DMS79 treated with DMSO at 0.1 percent for 48 hours (cell line): ENCODE measurements around the gene NUDT16L1.

Experiments used
- DNase-seq: peaks from one replicate; lab custom pipeline; 2025; lab: John Stamatoyannopoulos, UW

The NUDT16L1 gene

DNA sequence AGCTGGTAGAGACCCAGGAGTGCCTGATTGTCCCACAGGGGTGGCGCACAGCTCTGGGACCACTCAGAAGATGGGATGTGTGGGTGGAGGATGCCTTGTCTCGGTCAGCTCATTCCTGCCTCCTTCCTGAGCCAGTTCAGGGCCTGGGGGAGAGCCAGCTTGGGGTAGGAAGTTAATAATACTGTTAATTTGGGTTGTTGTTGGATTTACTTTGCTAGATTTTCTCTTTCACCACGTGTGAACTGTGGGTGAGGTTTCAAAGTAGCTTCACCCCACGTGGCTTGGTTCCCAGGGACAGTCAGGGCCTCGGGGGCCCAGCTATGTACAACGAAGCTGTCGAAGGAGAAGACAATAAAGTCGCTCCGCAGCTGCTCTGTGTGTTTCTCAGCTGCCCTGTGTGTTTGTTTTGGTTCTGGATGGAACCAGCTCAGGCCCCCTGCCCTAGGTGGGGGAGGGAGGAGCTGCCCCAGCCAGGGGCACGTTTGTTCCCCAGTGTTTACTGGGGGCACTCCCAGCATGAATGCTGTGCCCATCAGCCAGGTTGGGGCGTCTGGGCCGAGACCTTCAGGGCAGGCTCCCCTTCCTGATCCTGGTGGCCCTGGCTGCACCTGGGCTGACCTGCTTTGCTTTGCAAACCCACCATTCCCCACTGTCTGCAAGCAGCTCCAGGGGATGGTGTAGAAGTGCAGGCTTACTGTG is 2.3 kb downstream of the NUDT16L1 start:
- no peak for DNase-seq

DNA sequence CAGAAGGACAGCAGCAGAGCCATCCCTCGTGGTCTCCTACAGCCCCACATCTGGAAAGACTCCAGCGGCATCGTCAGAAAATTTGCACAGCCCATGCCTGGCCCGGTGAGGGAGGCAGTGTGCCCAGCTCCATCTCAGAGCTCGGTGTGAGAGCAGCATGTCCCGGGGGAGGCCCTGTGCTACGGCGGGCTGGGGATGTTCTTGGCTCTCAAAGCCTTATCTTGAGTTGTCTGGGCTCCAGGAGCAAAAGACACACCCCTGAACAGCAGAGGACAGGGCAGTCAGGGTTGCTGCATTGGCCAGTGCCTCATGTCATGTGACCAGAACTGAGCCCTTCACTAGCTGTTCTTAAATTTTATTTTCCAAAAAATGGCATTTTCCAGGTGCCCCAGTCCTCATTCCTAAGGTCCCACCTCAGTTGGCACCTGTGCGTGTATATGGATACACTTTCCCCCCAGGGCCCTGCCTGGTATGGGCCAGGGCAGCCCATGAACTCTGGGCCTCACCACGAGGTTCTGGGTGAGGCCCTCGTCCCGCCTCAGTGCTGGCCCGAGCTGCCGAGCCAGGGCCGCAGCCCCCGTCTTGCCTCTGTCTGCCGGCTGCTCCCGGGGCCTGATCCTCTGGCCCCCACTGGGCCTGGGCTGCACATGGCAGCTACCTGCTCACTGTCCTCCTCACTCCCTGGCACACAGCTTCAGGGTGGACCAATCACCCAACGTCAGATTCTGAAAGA is 3.0 kb downstream of the NUDT16L1 start:
- DNase-seq, result no peak

DNA sequence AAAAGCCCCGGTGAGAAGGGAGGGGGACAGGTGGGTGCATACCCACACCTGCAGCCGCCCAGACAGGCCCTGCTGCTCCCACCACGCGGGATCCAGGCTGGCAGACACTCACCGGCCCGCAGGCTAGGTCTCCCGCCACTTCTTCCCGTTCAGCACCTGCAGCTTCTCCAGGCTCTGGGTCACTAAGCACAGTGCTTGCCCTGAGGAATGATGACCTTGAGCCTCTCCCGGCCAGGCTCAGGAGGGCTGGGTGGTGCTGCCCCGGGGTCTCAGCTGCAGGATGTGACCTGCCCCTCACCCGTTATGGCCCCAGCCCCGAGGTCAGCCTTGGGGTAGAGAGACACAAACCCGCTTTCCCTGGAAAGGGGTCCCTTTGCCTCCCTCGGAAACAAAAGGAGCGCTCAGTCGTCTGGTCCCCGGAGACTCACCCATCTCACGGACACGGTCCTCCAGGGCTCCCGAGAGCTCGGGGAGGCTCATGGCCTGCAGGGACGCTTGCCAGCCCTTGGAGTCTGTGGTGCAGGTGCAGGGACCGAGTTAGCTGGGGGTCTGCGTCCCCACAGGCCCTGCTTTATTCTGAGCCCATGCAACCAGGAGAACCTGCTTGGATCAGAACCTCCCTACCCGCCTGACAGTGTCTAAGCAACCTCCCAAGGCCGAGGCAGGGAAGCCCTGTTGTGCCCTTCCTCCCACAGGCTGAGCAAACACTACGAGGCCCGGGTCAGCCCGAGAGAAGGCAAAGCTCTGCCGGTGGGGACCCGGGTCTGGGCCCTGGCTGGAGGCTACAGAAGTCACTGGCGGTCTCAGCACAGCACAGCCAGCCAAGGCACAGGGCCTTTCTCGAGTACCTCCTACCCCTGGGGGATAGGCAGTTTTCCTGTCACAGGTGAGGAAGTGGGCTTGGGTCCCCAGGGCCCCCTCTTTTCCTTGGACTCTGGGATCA is 3.8 kb downstream of the NUDT16L1 start:
- DNase-seq, result no peak

DNA sequence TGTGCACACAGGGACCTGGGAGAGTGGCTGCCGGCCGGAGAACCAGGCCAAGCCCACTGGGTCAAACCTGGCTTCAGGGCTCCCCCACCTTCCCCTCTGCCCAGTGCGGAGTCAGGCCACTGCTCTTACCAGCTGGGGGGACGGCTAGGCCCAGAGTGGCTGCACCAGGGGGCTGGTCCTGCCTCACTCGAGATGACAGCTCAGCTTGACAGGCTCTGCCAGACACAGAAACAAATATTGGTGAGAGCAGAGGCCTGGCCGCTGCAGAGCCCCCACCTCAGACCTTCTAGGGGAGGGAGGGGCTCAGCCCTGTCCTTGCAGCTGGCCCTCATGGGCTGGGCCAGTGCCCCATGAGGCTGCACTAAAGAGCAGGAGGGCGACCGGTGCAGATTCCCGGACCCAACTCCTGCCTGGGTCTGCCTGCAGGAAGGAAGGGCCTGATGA is 4.5 kb downstream of the NUDT16L1 start:
- no peak for DNase-seq

DNA sequence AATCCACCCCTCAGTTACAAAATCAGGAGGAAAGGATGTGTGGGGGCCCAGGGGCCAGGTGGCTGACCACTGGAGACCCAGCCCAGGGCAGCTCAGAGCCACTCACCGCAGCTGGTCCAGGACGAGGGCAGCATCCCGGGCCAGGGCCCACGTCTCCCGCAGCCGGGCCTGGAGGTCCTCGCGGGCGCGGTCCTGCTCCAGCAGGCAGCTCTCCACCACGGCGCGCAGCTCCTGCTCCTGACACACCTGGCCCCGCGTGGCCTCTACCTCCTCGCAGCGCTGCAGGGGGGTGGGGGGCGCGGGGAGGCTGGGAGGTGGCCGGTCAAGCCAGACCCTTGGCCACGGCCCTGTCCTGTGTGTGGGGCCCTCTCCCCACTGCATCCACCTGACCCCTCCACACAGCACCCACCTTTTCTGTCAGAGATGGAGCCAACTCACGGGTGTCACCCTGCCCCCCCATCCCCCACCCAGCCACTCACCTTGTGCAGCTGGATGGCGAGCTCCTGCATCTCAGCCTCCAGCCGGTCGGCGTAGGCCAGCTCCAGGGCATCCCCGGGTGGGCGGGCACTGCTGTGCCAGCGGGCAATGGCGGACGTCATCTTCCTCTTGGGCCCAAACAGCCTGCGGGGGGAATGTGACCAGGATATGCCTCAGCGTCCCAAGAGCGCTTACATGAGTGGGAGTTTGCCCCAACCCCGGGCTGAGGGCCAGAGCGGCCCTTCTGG is 5.1 kb downstream of the NUDT16L1 start:
- no peak for DNase-seq

DNA sequence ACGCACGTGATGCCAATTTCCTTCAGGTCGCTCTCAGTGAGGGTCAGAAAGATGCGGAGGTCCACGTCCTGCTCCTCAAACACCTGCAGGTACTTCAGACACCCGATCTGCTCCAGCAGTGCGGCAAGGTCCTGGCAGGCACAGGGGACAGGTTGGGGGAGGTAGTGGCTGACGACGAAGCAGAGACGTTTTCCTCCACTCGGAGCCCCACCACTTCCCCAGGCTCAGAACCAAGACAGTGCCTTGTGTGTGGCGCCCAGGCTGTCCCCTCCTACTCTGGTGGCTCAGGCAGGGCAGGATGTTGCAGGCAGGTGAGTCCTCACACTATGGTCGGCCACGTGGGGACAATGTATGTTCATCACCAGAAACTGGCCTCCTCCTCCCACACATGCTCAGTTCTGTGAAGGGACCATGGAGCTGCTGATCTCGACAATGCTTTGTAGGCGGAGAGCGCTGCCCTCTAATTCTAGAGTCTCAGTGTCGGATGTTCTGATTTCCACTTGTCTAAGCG is 5.7 kb downstream of the NUDT16L1 start:
- DNase-seq, result no peak

DNA sequence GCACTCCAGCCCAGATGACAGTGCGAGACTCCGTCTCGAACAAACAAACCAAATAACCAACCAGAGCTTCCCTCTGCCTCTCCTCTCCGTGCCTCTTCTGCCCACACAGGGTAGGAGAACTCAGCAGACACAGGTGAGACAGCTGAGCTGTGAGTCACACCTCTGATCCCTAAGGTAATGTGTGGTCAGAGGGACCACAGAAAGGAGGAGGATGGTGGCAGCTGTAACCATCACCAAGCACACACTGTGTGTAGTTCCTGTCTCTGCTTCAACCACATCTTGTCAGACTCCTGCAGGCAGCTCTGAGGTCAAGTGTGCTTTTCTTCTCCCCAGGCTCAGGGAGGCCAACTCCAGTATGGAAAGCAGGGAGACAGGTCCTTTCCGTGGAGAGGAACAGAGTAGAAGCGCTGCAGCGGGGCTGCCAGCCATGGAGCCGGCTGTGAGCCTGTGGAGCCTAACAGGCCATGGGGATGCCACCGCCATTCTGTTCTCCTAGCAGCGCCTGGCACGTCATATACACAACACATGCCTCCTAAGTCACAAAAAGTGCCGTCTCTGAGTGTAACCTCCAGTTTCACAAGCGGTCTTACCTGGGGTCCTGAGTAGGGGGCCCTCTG is 7.1 kb downstream of the NUDT16L1 start:
- DNase-seq, result no peak

DNA sequence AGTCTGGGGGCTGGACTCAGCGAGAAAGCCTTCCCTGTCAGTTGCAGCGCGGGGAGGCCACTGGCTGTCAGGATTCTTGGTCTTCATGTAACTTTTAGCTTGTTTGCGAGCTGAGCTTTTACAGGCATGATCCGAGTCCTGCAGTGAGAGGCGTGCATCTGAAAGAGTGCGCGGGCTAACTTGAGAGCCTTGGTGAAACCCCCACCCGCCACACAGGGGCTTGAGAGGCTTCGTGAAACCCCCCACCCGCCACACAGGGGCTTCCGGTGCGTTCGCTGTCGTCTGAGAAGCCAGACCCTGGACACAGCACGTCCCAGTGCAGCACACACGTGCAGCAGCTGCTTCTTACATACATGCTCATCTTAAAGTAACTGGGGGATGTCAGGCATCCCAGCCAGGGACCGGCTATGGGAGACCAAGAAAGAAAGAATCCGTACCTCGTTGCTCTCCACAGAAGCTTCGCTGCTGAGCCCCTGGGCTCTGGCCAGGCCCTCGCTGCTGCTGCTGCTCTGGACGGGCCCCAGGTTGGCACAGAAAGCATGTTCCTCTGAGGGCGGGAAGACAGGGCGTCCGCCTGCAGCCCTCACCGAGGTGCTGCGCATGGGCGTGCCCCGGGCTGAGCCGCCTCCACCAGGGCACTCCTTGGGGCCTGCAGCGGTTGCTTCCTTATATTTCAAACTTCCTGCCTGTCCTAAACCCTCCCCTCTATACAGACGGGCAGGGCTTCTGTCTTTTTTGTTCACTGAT is 7.8 kb downstream of the NUDT16L1 start:
- no peak for DNase-seq

DNA sequence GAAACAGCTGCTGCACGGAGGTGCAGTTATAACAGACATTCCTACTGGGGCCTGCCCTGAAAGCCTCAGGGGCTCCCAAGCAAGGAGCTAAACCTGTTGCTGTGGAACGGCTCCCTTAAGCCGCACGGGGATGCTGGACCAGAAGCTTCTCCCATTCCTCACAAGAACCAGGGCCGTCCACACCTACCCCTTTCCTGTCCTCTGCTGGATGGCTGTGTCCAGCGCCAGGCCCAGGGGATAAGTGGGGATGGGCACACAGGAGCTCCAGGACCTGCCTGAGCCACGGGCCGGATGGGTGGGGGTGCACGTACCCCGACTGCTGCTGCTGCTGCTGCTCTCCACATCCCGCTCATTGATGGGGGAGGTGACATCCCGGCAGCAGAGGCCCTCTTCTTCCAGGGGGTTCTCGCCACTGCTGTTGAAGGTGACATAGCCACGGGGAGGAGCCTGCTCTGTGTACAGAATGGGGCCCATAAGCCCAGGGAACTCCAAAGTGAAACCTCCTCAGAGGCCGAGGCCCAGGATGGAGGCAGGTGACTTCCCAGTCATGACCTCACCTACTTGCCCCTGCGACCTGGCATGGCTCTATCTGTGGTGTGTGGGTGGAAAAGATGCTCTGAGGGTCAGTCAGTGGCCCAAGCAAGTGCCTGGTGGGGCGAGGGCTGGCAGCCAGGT is 8.6 kb downstream of the NUDT16L1 start:
- no peak for DNase-seq

DNA sequence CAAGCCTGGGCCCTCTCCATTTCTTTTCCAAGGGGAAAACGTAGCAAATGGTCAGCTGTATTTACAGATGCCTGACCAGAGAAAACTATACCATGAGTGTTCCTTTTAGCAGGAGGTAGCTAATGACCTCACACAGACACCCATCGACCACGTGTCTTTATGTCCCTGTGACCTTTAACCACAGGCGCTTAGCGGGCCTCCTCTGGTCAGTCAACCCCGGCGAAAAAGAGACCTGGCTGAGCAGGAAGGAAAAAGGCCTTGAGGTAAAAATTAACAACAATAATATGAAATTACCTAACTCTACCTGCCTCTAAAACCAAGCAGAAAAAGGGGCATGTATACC is 9.1 kb downstream of the NUDT16L1 start:
- no peak for DNase-seq

DNA sequence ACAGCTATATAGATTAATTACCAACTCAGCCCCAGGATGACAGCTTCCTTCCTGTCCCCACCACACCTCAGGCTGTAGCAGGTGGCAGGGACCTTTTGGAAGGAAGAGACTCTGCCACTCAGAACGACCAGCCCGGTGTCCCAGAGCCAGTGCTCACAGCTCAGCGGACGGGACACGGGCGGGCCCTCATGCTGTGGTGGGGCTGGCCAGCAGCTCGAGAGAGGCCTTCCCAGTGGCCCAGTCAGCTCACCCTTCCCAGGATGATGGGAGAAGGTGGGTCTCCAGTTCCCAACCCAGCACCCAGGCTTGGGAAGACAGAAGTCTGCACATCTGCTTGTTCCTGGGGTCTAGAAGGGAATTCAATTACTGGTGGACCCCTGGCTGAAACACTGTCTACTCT is 10.5 kb downstream of the NUDT16L1 start:
- DNase-seq, result no peak

DNA sequence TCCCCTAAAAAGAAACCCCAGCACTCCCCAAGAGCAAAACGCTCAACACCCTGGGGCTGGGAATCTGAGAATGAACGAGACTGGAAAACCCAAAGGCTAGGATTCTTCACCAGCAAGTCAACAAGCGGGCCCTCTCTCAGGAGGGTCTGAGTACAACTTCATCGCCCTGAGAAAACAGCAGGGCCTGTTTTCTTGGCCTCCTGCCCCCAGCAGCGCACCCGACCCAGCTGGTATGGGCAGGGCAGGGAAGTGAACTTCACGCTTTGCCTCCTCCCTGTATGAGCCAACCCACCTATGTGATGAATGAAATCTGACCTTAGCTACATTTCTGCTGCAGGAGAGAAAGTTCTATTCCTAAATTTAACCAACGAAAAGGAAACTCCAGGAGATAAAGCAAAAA is 11.1 kb downstream of the NUDT16L1 start:
- DNase-seq, result no peak

DNA sequence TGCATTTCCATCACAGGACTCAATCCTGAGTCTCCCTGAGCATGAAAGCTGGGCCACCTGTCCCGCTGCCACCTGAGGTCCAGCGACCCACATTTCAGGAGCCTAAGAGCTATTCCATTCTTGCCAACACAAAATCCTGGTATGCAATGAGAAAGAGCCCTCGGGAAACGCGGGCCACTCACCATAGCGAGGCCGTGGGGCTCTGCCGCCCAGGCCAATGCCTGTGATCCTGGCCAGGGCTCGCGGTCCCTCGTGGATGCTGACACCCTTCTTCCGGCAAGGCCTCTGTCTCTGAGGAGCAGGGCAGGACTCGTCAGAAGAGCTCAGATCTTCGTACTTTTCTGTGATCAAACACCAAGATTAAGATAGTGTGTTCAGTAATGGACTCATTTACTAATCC is 11.6 kb downstream of the NUDT16L1 start:
- no peak for DNase-seq

DNA sequence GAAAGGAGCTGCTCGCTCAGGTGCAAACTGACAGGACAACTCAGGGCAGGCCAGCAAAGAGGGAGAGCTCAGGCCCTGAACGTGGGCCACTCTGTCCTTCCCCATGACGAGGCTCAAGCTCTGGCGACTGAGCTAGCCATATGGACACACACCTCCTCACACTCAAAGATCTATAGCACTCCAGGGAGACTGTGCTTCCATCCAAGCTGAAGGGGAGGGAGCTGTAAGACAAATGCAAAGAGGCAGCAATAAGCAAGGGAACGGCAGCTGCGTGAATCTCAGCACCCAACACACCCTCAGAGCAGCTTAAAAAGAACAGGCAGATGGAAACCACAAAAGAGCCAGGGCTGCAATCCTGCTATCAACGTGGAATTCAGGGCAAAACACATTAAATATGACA is 13.5 kb downstream of the NUDT16L1 start:
- DNase-seq, result no peak

DNA sequence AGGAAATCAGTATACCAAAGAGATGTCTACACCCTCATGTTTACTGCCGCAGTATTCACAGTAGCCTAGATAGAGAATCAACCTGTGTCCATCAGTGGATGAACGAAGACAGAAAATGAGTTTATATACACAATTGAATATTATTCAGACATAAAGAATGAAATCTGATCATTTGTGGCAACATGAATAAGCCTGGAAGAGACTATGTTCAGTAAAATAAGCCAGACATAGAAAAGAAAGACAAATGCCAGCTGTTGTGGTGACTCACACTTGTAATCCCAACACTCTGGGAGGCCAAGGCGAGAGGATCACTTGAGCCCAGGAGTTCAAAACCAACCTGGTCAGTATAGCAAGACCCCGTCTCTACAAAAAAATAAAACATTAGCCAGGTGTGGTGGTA is 16.1 kb downstream of the NUDT16L1 start:
- DNase-seq, result no peak

DNA sequence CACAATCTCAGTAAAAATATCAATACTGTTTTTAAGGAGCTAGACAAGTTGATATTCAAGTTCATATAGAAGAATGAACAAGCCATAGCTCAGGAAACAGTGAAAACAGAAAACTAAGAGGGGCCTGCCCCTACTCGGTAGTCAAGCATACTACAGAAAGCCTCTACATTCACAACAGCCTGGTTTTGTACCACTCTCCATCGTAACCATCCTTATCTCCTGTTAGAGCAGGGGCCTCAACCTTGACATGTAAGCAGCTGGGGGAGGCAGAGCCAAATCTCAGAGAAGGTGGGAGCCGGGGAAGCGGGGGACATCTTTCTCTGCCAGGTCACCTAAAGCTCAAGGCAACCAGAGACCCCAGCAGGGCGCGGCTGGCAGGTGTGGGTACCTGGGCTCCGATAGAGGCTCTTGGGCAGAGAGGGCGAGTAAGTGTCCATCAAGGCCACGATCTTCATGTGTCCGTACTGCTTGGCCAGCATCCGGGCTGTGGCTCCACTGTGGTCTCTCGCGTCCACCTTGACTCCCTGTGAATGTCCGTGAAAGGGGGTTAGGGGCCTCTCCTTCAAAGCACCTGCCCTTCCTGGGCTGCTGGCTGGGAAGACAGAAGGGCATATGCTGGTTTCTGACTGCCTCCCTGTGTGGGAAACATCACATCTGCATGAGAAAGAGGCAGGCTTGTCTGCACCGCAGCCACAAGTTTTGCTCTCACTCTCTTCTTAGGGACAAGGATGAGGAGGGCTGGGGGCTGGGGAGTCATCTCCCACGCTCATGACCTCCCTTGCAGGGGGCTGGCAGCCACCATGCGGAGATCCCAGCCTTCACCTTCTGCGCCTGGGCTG is 20.5 kb downstream of the NUDT16L1 start:
- no peak for DNase-seq

DNA sequence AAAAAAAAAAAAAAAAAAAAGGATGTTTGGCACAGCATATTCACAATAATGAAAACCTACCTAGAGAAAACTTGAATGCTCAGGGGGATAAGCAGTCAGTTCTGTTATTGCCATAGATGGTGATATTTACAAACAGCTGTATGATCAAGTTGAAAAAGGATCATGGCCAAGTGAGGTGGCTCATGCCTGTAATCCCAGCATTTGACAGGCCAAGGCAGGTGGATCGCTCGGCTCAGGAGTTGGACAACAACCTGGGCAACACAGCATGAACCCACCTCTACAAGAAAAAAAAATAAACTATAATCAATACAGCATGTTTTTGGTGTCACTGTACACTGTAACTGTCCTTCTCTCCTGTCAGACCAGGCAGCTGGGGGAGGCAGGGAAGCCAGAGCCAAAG is 21.6 kb downstream of the NUDT16L1 start:
- DNase-seq, result no peak

DNA sequence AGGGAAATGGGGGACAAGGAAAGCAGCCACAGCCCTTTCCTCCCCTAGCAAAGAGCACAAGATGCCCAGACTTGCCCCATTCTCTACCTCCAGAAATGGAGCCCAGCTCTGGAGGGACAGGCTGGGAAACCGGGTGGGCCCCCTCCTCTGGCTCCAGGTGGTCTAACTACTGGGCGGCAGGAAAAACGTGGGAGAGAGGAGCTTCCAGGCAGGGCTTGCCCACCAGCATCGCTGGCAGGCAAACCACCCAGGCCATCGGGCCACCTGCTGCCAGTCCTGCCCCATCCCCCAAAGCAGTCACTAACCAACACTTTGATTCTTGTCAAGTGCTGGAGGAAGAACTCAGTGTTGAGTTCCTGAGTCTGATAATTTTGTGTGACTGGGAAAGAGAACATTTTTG is 25.1 kb downstream of the NUDT16L1 start:
- DNase-seq, result no peak

DNA sequence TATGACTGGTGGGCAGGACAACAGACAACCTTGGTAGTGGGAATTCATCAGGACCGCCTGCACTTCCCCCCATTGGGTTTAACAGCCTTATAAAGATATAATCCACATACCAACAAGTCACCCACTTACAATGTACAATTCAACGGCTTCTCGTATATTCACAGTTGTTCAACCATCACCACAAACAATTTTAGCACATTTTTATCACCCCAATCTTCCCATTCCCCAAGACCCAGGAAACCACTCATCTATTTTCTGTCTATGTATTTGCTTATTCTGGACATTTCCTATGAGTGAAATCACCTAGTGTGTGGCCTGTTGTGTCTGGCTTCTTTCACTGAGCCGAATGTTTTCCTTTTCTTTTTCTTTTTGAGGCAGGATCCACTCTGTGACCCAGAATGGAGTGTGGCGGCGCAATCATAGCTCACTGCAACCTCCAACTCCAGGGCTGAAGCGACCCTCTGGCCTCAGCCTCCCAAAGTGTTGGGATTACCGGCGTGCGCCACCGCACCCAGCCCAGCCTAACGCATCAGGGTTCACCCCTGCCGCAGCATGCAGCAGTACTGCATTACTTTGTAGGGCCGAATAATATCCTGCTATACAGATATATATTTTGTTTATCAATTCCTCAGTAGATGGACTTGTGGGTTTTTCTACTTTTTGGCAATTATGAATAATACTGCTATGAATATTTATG is 29.9 kb downstream of the NUDT16L1 start:
- DNase-seq, result no peak
